IPS-20b (cell line): ENCODE measurements around the gene RGL4.

Source experiments
- H3K27ac ChIP-seq: one replicate; pipeline ENCODE4 v1.5.1; 2013; ENCODE audit warnings: low read length
- H3K27me3 ChIP-seq: 2 replicates; pipeline ENCODE4 v1.6.1; 2013; ENCODE audit warnings: mild to moderate bottlenecking, low read length, inconsistent platforms; ENCODE audit not compliant: insufficient read depth
- H3K36me3 ChIP-seq: 2 replicates; pipeline ENCODE4 v1.6.1; 2013; ENCODE audit warnings: low read depth, mild to moderate bottlenecking, inconsistent platforms, low read length, moderate library complexity; ENCODE audit not compliant: insufficient read depth
- H3K4me1 ChIP-seq: 2 replicates; pipeline ENCODE4 v1.6.1; 2013; ENCODE audit warnings: mild to moderate bottlenecking, control low read depth, inconsistent platforms, low read length, moderate library complexity; ENCODE audit not compliant: insufficient read depth
- H3K4me3 ChIP-seq: 2 replicates; pipeline ENCODE4 v1.5.1; 2013; ENCODE audit warnings: mild to moderate bottlenecking, low read length, inconsistent platforms
- H3K9ac ChIP-seq: 2 replicates; pipeline ENCODE4 v1.6.1; 2013; ENCODE audit warnings: low read depth, mild to moderate bottlenecking, inconsistent platforms, low read length, moderate library complexity
- H3K9me3 ChIP-seq: 2 replicates; pipeline ENCODE4 v1.6.1; 2013; ENCODE audit warnings: mild to moderate bottlenecking, low read depth, low read length, inconsistent platforms; ENCODE audit not compliant: insufficient read depth

Gene RGL4

DNA sequence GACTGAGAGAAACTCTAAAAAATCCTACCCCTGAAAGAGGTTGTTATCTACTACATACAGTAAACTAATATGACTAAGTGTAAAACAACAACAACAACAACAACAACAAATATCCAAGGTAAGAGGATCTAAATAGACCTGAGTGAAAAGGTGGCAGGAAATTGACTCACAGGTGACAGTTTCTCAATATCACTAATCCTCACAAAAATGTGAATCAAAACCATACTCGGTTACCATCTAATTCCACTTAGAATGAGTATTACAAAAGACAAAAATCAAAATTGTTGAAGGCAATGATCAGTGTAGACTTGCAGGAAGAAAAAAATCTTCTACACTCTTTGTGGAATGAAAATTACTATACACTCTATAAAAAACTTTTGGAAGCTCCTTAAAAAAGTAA, 17.5 kb downstream of the RGL4 start:
- H3K27me3 ChIP-seq = no peaks in the 10 kb centered on the region
- H3K27ac ChIP-seq = no peak overlapping the region
- H3K36me3 ChIP-seq = peaks cover 96% of the 10 kb centered on the region
- H3K4me1 ChIP-seq = no peaks in the 10 kb centered on the region
- H3K9ac ChIP-seq = no peak overlapping the region
- H3K4me3 ChIP-seq = no peak overlapping the region
- no peaks in the 10 kb centered on the region for H3K9me3 ChIP-seq

GRCh38 chr22:23709107-23709506, 18.3 kb downstream of the RGL4 start:
- Histone ChIP-seq H3K9me3 (no peaks in the 10 kb centered on the region), H3K27me3 (no peaks in the 10 kb centered on the region), H3K4me3 (no peak overlapping the region), H3K27ac (no peak overlapping the region), H3K36me3 (peaks cover 96% of the 10 kb centered on the region), H3K4me1 (no peaks in the 10 kb centered on the region), H3K9ac (no peak overlapping the region)

- Histone ChIP-seq H3K9me3 (no peaks in the 10 kb centered on the region), H3K4me1 (peaks cover 3% of the 10 kb centered on the region; the same call in 1 of the 2 replicates), H3K27ac (no peak overlapping the region), H3K4me3 (no peak overlapping the region), H3K27me3 (no peaks in the 10 kb centered on the region), H3K36me3 (peaks cover 70% of the 10 kb centered on the region), H3K9ac (no peak overlapping the region)
These were observed 21.4 kb downstream of the RGL4 start for GRCh38 chr22:23712256-23712655.

DNA sequence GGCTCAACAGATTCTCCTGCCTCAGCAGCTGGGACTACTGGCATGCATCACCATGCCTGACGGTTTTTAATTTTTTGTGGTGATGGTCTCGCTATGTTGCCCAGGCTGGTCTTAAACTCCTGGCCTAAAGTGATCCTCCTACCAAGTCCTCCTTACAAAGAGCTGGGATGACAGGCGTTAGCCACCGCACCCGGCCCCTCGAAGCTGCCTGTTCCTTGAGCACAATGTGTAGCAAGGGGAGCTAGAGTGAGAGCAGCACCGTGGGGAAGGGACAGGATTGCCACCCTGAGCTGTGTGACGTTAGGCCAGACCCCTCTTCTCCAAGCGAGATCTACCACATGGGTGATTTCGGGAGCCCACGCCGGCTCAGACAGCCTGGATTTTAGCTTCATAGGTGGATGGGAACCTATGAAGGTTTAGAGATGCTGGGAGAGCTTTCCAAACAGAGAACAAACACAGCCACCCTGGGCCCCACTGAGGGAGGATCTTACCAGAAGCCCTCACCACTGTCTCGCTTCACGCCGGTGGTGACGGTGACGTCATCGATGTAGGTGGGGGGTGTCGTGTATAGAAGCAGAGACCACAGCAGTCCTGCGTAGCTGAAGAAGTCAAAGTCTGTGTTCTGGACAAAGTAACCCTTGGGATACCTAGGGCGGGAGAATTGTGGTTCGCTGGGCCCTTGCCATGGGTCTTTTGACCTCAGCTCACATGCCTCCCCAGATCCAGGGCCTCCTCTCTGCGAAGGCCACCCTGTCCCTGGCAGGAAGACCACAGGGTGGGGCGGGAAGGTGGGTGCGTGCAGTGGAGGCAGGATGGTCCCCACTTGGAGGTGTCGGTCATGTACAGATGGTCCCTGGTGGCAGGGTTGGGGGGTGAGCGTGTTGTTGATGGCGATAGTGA, 23.1 kb downstream of the RGL4 start:
- Histone ChIP-seq H3K9me3 (no peaks in the 10 kb centered on the region), H3K4me1 (peaks cover 3% of the 10 kb centered on the region; the same call in 1 of the 2 replicates), H3K9ac (no peak overlapping the region), H3K4me3 (no peak overlapping the region), H3K27ac (no peak overlapping the region), H3K36me3 (peaks cover 53% of the 10 kb centered on the region), H3K27me3 (no peaks in the 10 kb centered on the region)

- peaks cover 3% of the 10 kb centered on the region; the same call in 1 of the 2 replicates for H3K4me1 ChIP-seq
- no peak overlapping the region for H3K27ac ChIP-seq
- no peak overlapping the region for H3K4me3 ChIP-seq
- no peaks in the 10 kb centered on the region for H3K27me3 ChIP-seq
- no peaks in the 10 kb centered on the region for H3K9me3 ChIP-seq
- peaks cover 43% of the 10 kb centered on the region for H3K36me3 ChIP-seq
- H3K9ac ChIP-seq = no peak overlapping the region
These were observed 24.1 kb downstream of the RGL4 start for GRCh38 chr22:23714596-23715578.

GRCh38 chr22:23715806-23716375, 25.1 kb downstream of the RGL4 start:
- Histone ChIP-seq H3K9ac (peak overlapping the region; percentile 88; the same call in 1 of the 2 replicates), H3K27ac (no peak overlapping the region), H3K27me3 (no peaks in the 10 kb centered on the region), H3K4me3 (peak overlapping the region; percentile 87), H3K36me3 (peaks cover 33% of the 10 kb centered on the region), H3K4me1 (peaks cover 3% of the 10 kb centered on the region; the same call in 1 of the 2 replicates), H3K9me3 (no peaks in the 10 kb centered on the region)

DNA sequence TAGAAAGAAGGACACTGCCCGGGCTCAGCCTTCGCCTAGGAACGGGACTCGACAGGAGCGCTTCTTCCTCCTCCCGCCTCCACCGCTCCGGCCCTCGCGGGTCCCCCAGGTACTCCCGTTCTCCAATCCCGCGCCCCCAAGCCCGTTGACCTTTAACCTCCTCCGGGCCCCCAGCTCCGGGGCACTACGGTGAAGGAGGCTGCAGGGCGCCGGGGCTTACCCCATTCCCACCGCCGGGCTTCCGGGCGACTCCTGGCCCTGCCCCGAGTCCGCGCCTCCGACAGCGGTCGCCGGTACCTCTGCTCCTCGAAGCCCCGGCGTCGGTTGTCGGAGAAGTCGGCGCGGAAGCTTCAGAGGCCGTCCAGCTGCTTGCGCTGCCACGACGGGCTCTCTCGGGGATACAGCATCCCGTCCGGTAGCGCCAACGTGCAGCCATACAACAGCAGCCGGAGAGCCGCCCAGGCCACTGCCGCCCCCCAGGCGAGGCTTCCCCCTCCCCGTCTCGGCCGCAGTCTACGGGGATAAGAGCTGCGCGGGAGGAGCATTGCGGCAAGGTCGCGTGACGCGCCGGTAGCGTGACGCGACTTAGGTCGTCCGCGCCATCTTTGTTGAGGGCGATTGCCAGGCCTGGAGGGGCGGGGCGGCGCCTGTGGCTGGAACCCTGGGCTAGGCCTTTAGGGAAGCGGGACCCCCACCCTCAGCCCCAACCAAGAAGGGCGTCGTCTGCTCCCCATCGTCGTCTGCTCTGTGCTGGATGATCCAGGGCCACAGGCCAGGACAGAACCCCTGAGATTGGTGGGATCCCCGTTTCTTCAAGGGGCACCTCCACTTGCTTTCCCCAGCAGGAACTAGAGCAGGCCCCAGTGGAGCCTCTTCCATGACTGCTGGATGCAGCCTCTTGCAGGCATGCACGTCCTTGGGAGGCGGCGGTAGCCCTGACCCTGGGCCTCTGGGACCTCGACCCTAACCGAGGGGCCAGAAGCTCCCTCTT, 26.3 kb downstream of the RGL4 start:
- Histone ChIP-seq H3K4me3 (peak overlapping the region; percentile 87), H3K9ac (peak overlapping the region; percentile 88), H3K9me3 (no peaks in the 10 kb centered on the region), H3K27me3 (no peaks in the 10 kb centered on the region), H3K27ac (peak overlapping the region; percentile 34), H3K36me3 (peaks cover 21% of the 10 kb centered on the region; the same call in 1 of the 2 replicates), H3K4me1 (peaks cover 3% of the 10 kb centered on the region; the same call in 1 of the 2 replicates)

- no peaks in the 10 kb centered on the region for H3K9me3 ChIP-seq
- peaks cover 10% of the 10 kb centered on the region; the same call in 1 of the 2 replicates for H3K36me3 ChIP-seq
- no peaks in the 10 kb centered on the region for H3K27me3 ChIP-seq
- no peak overlapping the region for H3K27ac ChIP-seq
- no peak overlapping the region for H3K4me3 ChIP-seq
- no peak overlapping the region for H3K9ac ChIP-seq
- H3K4me1 ChIP-seq = peaks cover 3% of the 10 kb centered on the region; the same call in 1 of the 2 replicates
These were observed 27.8 kb downstream of the RGL4 start for GRCh38 chr22:23718371-23719165.

- no peak overlapping the region for H3K4me3 ChIP-seq
- H3K4me1 ChIP-seq = peaks cover 3% of the 10 kb centered on the region; the same call in 1 of the 2 replicates
- H3K9me3 ChIP-seq = no peaks in the 10 kb centered on the region
- no peaks in the 10 kb centered on the region for H3K36me3 ChIP-seq
- H3K27me3 ChIP-seq = no peaks in the 10 kb centered on the region
- no peak overlapping the region for H3K27ac ChIP-seq
- H3K9ac ChIP-seq = no peak overlapping the region
These were observed 30.0 kb downstream of the RGL4 start for GRCh38 chr22:23720855-23721254.

DNA sequence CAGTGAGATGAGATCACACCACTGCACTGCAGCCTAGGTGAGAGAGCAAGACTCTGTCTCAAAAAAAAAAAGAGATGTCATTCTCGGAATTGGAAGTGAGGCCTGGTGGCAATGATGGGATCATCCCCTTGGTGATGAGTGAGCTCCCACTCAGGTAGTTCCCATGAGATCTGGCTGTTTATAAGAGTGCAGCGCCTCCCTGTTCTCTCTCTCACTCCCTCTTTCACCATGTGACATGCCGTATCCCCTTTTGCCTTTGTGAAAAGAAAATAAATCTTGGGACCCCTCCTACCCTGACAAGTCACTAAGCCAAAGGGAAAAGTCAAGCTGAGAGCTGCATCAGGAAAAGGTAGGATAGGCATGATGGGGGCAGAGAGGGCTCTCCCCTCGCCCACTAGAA, 31.3 kb downstream of the RGL4 start:
- H3K4me1 ChIP-seq = no peaks in the 10 kb centered on the region
- H3K9me3 ChIP-seq = no peaks in the 10 kb centered on the region
- no peak overlapping the region for H3K4me3 ChIP-seq
- no peak overlapping the region for H3K9ac ChIP-seq
- H3K27ac ChIP-seq = no peak overlapping the region
- H3K27me3 ChIP-seq = no peaks in the 10 kb centered on the region
- H3K36me3 ChIP-seq = no peaks in the 10 kb centered on the region
